SH-SY5Y (cell line): Measurements from ENCODE around the gene ENDOD1.

Experiments used
- GATA2 ChIP-seq: IDR thresholded peaks from 2 replicates; pipeline ENCODE4 v1.6.1; 2011; ENCODE audit warnings: mild to moderate bottlenecking, low read depth, low read length
- GATA3 ChIP-seq: IDR thresholded peaks from 2 replicates; pipeline ENCODE4 v1.6.1; 2011; ENCODE audit warnings: low read depth, mild to moderate bottlenecking, low read length, moderate library complexity

DNA sequence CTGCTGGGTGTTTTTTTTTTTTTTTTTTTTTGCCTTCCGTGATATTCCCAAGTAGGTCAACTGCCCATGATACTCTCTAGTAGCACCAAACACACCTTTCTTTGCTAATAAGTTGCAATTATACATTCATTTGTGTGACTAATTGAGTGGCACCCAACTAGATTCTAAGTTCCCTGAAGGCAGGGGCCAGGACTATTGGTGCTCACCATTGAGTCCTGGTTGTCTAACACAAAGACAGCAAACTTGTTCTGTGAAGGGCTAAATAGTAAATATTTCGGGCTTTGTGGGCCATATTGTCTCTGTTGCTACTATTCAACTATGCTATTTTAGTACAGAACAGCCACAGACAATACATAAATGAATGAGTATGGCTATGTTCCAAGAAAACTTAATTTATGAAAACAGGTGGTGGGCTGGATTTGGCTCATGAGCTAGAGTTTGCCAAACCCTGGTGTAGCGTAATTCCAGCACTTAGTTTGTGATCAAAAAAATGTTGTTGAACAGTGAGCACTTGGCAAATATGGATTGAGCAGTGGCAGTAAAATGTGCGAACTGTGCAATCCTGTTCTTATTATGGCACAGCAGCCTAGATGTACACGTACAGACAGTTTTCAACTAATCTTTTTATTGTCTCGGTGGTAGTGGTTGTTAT is 11.3 kb downstream of the ENDOD1 start:
- TF ChIP-seq GATA2 (no peak), GATA3 (no peak)
